COLO668 (cell line): Measurements from ENCODE around the gene GPS1.
A peak's percentile ranks its signal among the peaks of the same experiment; 100 is the strongest.

ENCODE experiments used
- DNase-seq: peaks from one replicate; lab custom pipeline; 2025; ENCODE audit not compliant: unreplicated experiment; lab: John Stamatoyannopoulos, UW

The GPS1 gene

GRCh38 chr17:82014432-82014831 lies 37.3 kb upstream of the GPS1 start:
- DNase-seq: no peak

- DNase-seq: no peak
These were observed 36.8 kb upstream of the GPS1 start for GRCh38 chr17:82014971-82015310.

- DNase-seq: no peak
These were observed 36.3 kb upstream of the GPS1 start for GRCh38 chr17:82015311-82015971.

- DNase-seq: no peak
These were observed 35.4 kb upstream of the GPS1 start for GRCh38 chr17:82016061-82016874.

- DNase-seq: no peak
These were observed 34.7 kb upstream of the GPS1 start for GRCh38 chr17:82016875-82017459.

- no peak for DNase-seq
These were observed 34.0 kb upstream of the GPS1 start for GRCh38 chr17:82017612-82018151.

GRCh38 chr17:82018152-82018988 lies 33.3 kb upstream of the GPS1 start:
- DNase-seq: peak; percentile 57

- no peak for DNase-seq
These were observed 32.6 kb upstream of the GPS1 start for GRCh38 chr17:82018989-82019689.

- peak; percentile 45 for DNase-seq
These were observed 31.8 kb upstream of the GPS1 start for GRCh38 chr17:82019690-82020571.

- DNase-seq: no peak
These were observed 31.1 kb upstream of the GPS1 start for GRCh38 chr17:82020572-82021106.

- peak; percentile 64 for DNase-seq
These were observed 30.4 kb upstream of the GPS1 start for GRCh38 chr17:82021107-82021899.

GRCh38 chr17:82021900-82022309 lies 29.8 kb upstream of the GPS1 start:
- DNase-seq: peak; percentile 28

GRCh38 chr17:82022310-82022980 lies 29.3 kb upstream of the GPS1 start, which contains the start of gene CENPX:
Gene CENPX (minus strand): TSS chr17:82022878. CDS start chr17:82022861, 17 bp downstream.
- DNase-seq: peak; percentile 28

- DNase-seq: peak; percentile 99
These were observed 28.7 kb upstream of the GPS1 start, which contains the start of gene LRRC45 for GRCh38 chr17:82022981-82023446. Gene LRRC45 (plus strand): TSS chr17:82023305. CDS start chr17:82023644, 339 bp downstream.

GRCh38 chr17:82023447-82024241 lies 28.1 kb upstream of the GPS1 start:
- DNase-seq: peak; percentile 43

GRCh38 chr17:82024859-82025258 lies 26.8 kb upstream of the GPS1 start:
- DNase-seq: no peak
